GM10266 (cell line): ENCODE measurements around the gene OR13C3.

Source experiments
- DNase-seq: peaks from one replicate; pipeline ENCODE4 v3.0.0; 2012; ENCODE audit errors: extremely low spot score
- TF ChIP-seq, protein P1 (sequence below): IDR thresholded peaks from 2 replicates; pipeline ENCODE4 v1.5.1; 2012; ENCODE audit warnings: mild to moderate bottlenecking, low read depth; ENCODE audit not compliant: control insufficient read depth, insufficient read depth; ENCODE audit errors: missing control alignments

Gene OR13C3

DNA sequence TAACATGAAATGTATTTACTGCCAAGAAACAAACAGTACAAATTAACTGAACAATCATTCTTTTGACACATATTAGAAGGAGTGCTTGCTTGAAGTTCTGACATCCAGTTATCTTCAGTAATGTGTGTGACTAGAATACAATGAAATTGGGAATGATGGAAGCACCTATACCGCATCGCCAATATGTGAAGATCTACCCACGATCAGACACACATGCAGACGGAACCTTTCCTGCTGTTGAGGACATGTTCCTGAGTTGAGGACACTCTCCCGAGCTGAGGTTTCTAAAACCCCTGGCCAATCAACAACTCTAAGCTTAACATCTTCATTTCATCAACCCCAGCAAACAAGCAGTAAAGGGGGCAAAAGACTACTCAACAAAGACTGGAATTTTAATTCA, at the start of gene OR13C3:
Gene OR13C3 (minus strand): TSS at position 101 of the 400 bp plus-strand sequence. CDS start 133 bp downstream, outside the sequence.
- TF ChIP-seq, protein P1, sequence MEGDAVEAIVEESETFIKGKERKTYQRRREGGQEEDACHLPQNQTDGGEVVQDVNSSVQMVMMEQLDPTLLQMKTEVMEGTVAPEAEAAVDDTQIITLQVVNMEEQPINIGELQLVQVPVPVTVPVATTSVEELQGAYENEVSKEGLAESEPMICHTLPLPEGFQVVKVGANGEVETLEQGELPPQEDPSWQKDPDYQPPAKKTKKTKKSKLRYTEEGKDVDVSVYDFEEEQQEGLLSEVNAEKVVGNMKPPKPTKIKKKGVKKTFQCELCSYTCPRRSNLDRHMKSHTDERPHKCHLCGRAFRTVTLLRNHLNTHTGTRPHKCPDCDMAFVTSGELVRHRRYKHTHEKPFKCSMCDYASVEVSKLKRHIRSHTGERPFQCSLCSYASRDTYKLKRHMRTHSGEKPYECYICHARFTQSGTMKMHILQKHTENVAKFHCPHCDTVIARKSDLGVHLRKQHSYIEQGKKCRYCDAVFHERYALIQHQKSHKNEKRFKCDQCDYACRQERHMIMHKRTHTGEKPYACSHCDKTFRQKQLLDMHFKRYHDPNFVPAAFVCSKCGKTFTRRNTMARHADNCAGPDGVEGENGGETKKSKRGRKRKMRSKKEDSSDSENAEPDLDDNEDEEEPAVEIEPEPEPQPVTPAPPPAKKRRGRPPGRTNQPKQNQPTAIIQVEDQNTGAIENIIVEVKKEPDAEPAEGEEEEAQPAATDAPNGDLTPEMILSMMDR: no peak
- DNase-seq: no peak

- no peak for DNase-seq
- TF ChIP-seq, protein P1: no peak
Observed at GRCh38 chr9:104580562-104580961, 43.9 kb upstream of the OR13C3 start.

GRCh38 chr9:104577263-104577662, 40.6 kb upstream of the OR13C3 start:
- TF ChIP-seq, protein P1: no peak
- no peak for DNase-seq

DNA sequence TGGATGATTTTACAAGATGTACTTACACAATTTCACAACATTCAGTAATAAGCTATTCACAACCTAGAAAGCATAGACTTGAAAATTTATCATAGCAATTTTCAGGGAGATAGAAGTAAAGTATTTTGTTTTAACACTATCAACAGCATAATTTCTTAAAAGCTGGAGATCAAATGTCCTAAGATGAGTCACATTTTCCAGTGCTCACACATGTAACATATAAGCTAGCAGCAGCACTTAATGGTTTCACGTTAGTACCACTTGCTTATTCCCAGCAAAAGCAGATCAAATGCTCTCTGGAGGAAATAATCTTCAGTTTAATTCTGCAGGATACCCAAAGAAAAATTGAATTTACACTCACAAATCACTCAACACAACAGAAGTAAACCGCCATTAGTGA, 38.8 kb upstream of the OR13C3 start:
- TF ChIP-seq, protein P1: no peak
- no peak for DNase-seq

GRCh38 chr9:104572612-104573011, 36.0 kb upstream of the OR13C3 start:
- TF ChIP-seq, protein P1: no peak
- no peak for DNase-seq

DNA sequence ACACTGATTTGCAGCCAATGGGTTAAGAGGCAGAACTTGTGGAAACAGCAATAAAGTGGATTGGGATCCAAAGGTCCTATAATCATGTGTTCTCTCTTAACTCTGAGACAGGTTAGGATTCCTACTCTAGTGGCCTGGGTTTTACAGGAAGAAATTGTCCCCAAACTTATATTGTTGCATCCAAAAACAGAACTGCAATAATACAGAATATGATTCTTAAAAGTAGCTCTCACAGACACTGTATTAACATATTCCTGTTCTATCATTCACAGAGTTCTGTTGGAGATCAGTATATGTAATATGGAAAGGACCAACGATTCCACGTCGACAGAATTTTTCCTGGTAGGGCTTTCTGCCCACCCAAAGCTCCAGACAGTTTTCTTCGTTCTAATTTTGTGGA, 32.2 kb upstream of the OR13C3 start, which contains the start of gene OR13C8:
Gene OR13C8 (plus strand): TSS at position 301 of the 400 bp plus-strand sequence. CDS start 0 bp downstream, at position 301.
- no peak for DNase-seq
- TF ChIP-seq, protein P1: no peak

DNA sequence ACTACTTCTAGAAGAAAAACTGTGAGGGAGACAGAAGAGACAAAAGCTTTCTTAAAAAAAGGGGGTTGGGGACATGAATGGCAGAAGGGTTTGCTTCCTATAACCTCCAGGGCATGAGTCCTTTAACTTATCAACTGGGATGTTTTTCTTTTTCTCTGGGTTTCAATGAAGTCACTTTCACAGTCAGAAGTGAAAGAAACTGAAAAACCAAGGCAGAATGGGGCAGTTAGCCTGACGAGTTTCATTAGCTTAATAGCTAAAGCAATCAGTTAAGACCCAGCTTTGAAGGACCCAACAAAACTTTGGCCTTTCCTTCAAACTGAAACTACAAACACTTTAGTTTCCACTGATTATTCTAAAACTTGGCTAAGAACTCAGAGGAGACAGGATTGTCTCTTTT, 27.7 kb upstream of the OR13C3 start:
- TF ChIP-seq, protein P1: no peak
- DNase-seq: no peak
